Smooth muscle cell of trachea (primary cell): ENCODE data around the gene OR52M1. TPM values are rescaled to one million over a fixed set of nuclear protein-coding genes. Genes with fewer than 3 reads are reported as not detected.

Experiments
- total RNA-seq: library from RNA; depleted of rRNA; stranded (reverse); fragments of >200 nt; gene quantifications from 2 replicates; pipeline ENCODE4 v1.2.1, GENCODE V29; 2014

Gene OR52M1
- total RNA-seq, result not detected in 2 replicates

GRCh38 chr11:4544891-4545290 lies at the start of gene OR52M1:
Gene OR52M1 (plus strand): TSS chr11:4545191. CDS start chr11:4545191, 0 bp downstream.

GRCh38 chr11:4581443-4581842 lies 36.5 kb downstream of the OR52M1 start, which contains the start of gene OR52I2:
Gene OR52I2 (plus strand): TSS chr11:4581743.

GRCh38 chr11:4593739-4594138 lies 48.7 kb downstream of the OR52M1 start, which contains the start of gene OR52I1:
Gene OR52I1 (plus strand): TSS chr11:4594039. CDS start chr11:4594039, 0 bp downstream.

Other genes starting within 250 kb of the OR52M1 start
- gene OR52B4, start 176.8 kb upstream of the OR52M1 start, total RNA-seq, result not detected in 2 replicates
- 24.4 and 26.1 TPM in 2 replicates for gene TRIM21, start 151.5 kb upstream of the OR52M1 start, total RNA-seq
- not detected in 2 replicates for gene OR52K2, start 95.9 kb upstream of the OR52M1 start, total RNA-seq
- under 0.01 TPM in 1 of 2 replicates, not detected in the other for gene OR52K1, start 62.5 kb upstream of the OR52M1 start, total RNA-seq
- gene OR52I2, start 36.6 kb downstream of the OR52M1 start, total RNA-seq, result not detected in 2 replicates
- not detected in 2 replicates for gene OR52I1, start 48.8 kb downstream of the OR52M1 start, total RNA-seq
- 13.5 and 13.9 TPM in 2 replicates for gene TRIM68, start 63.0 kb downstream of the OR52M1 start, total RNA-seq
- not detected in 2 replicates for gene OR51D1, start 92.3 kb downstream of the OR52M1 start, total RNA-seq
- not detected in 2 replicates for gene OR51E1, start 98.8 kb downstream of the OR52M1 start, total RNA-seq
- not detected in 2 replicates for gene OR51E2, start 152.7 kb downstream of the OR52M1 start, total RNA-seq
- not detected in 2 replicates for gene MMP26, start 159.6 kb downstream of the OR52M1 start, total RNA-seq
- not detected in 2 replicates for gene OR51F1, start 224.7 kb downstream of the OR52M1 start, total RNA-seq